Activated T-cell treated with anti-CD3 and anti-CD28 coated beads for 4 hours (primary cell): ENCODE data around the gene TCF12.

ENCODE experiments used
- DNase-seq: peaks from one replicate; pipeline ENCODE4 v3.0.0-alpha.2; 2020

The TCF12 gene

DNA sequence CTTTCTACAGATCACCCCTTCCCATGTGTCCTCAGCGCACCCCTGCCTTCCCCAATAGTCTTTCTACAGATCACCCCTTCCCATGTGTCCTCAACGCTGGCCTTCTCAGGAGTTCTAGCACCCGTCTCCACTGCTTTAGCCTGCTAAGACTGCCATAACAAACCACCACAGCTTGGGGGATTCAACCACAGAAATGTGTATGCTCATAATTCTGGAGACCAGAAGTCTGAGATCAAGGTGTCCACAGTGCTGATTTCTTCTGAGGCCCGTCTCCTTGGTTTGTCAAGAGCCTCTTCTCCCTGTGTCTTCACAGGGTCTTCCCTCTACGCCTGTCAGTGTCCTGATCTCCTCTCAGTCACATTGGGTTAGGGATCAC, 389.7 kb downstream of the TCF12 start:
- DNase-seq: no peak

DNA sequence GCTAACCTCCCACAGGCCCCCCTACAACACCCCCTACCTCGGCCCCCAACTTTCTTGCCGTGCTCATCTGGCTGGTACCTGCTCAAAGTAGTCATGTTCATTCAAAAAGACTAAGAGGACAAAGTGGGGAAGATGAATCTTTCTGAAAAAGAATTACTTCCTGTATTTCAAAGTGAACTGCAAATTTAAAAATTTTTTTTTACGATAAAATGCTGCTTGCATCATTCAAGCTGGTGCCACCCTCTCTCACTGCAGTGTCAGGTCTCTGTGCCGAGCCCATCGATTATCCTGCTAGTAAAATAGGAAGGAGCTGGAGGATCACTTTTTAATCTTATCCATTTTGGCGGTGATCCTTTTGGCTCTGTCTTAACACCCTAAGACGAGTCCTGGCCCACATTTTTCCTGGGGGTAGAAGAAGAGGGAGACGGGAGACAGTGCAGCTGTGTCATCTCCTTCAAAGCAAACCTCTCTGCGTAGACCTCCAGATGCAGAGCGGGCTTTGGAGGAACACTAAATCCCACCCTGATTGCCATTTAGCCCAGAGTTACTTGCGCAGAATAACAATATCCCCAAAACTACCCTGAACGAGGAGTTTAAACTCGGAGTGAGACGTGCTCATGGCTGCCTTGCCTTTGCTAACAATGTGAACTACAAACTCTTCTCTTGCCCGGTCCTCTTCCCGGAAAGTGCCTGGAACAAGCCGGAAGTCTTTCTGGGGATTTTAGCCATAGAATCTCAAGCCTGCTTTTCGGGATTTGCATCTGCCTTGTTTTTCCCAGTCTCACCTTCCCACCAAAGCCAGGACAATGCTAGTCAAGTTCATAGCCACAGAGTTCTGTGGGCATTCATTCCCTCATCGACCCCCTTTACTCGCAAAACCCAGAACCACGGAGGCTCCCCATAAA, 391.7 kb downstream of the TCF12 start:
- DNase-seq: no peak

DNA sequence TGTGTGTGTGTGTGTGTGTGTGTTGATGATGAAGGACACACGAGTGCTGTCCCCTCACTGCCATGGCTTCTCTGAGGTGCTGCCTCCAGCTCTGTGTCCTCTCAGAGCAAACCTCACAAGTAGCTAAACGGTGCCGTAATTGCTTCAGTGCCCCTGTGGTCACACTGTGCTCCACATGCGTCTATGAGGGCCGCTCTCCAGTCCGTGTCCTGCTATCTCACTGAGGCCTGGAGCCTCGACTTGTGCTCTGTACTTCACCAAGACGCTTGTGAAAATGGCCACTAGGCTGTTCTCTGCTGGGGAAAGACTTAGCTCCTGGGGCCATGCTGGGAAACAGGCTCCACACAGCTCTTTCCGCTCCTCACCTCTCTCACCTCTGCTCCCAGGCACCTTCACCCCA, 392.4 kb downstream of the TCF12 start:
- DNase-seq: no peak

- no peak for DNase-seq
Observed at GRCh38 chr15:57312006-57312317, 393.5 kb downstream of the TCF12 start.

DNA sequence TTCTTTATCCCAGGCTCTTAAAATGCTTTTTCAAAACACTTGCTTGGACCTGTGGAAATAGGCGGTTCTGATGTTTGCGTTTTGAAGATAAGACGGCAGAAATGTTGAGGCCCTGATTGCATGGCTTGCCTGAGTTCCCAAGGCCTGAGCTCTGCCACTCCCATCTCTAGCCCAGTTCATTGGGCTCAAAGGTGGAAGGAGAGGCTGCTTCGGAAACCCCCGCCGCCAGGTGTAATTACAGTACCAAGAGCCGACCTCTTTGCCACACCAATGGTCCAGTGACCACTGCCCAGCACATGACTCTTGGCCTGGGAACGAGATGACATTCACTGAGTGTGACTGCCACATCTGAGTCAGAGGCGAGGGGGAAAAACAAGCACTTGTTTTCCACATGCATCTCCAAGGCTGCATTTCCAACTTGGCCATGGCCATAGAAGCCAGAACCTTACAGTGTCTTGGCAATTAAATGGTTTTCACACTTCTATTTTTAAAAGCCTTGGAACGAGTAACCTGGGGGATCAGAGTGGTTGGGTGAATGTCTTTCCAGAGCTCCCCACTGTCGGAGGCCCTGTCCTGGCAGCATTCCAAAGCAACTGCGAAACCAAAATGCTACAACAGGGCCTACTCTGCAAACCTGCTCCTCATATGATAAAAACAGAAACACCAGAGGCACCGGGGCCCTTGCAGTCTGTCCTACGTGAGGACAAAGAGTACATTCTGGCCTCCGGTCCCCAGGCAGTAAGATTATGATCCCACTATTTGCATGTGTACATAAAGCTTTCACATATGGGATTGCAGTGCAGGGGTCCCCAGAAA, 394.1 kb downstream of the TCF12 start:
- no peak for DNase-seq

DNA sequence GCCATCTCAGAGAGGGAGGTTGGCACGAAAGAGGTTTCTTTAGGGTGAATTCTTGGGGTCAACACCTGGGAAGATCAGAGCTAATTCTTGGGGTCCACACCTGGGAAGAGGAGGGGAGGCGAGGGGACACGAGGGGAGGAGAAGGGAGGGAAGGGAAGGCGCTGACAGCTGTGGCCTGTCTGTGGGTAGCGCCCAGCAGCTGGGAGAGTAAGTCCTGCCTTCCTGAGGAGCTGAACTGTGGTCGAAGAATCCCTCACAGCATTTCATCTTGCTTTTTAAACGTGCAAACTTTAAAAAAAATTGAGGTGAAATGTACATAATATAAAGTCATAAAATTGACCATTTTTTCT, 394.7 kb downstream of the TCF12 start:
- DNase-seq: no peak

- DNase-seq: no peak
Observed at GRCh38 chr15:57314221-57314620, 395.8 kb downstream of the TCF12 start.

DNA sequence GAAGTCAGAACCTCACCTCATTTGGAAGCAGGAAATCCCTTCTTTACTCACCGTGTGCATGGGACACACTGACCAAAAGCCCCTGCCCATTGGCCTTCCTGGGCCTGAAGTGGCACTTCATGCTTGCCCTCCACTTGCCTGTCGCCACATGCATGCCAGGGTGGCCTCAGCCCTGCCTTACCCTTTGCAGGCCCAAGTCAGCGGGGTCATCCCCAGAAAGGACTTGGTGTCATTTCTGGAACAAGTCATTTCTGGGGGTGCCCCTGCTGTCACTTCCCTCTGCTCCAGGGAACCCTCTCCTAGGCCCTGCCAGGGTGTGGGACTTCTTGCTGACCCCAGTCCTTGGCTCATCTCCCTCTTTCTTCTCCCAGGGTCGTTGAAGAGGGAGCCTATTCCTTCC, 398.0 kb downstream of the TCF12 start:
- DNase-seq: no peak

DNA sequence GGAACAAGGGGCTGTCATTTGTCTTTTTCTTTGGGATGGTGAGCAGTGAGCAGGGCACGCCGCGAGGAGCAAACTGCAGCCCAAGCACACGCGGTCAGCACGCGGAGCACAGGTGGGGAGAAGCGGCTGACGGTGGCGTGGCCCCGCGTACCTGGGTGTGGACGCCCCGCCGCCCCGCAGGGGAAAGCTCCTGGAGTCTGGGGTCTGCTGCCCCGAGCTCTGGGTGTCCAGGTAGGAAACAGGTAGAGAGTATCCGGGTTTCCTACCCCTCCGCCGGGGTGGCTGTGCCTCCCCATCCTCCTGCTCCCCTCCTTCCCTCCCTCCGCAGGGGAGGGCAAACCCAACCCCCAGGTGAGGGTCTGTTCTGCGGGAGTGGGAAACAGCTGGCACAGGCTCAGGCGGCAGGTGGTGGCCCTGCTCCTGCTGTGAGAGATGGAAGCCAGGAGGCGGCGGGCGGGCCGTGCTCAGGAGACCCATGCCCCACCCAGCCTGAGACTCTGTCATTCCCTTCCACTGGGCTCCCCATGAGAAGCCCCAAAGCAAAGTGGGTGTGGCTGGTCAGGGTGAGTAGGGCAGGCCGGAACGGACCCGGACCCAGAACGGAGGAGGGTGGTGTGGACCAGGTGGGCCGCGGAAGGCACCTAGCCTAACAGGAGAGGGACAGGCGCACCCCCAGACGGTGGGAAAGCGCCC, 400.9 kb downstream of the TCF12 start:
- DNase-seq: no peak

GRCh38 chr15:57319919-57320560, 401.6 kb downstream of the TCF12 start:
- DNase-seq: no peak

DNA sequence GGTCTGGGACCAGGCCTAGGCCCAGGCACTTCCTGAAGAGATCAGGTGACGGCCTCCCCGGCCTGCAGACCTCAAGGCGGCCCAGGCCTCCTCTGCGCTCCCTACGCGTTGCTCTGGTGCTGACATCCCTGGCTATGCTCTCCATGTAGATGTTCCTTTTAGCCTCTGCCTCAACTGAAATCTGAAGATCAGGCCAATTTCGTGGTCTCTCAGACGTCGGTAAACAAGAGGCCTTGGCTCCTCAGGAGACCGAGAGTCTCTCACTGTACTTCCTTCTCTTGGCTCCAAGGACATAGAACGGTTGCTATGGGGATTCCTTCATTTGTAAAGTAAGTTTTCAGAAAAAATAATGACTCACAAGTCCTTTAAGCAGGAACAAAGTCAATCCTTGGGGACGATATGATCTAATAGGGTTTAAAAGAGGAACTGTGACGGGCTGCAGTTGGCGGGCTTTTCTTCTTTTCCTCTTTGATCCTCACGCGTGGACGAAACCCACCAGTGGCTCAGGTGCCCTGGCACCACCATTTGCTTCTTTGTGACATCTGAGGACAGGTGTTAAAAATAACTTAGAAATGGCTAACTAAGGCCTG, 402.3 kb downstream of the TCF12 start:
- no peak for DNase-seq

- DNase-seq: no peak
Observed at GRCh38 chr15:57321485-57321884, 403.0 kb downstream of the TCF12 start.

GRCh38 chr15:57321973-57322601, 403.6 kb downstream of the TCF12 start:
- DNase-seq: no peak

GRCh38 chr15:57322602-57323250, 404.3 kb downstream of the TCF12 start:
- no peak for DNase-seq

DNA sequence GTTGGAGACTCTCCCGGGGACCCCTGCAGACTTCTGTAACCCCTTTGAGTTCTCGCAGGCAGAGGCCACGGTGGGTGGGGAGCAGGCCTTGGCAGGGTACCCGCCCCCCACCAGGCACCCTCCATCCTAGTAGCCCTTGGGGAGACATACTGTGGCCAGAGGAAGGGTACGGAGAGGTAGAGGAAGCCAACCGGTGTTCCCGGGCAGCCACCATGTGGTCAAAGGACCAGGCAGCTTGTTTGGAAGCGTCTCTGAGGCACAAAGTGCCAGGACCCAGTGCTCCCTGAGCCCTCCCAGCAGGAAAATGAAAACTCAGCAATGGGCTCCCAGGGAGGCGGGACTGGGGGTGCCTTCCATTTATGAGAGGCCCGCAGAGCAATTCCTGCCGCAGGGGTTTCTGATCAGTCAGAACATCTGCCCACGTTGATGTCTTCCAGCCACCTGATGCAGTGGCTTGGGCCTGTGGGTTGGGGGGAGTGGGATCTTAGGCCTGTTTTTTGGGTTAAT, 404.9 kb downstream of the TCF12 start:
- DNase-seq: no peak

- DNase-seq: no peak
Observed at GRCh38 chr15:57323806-57324589, 405.6 kb downstream of the TCF12 start.

DNA sequence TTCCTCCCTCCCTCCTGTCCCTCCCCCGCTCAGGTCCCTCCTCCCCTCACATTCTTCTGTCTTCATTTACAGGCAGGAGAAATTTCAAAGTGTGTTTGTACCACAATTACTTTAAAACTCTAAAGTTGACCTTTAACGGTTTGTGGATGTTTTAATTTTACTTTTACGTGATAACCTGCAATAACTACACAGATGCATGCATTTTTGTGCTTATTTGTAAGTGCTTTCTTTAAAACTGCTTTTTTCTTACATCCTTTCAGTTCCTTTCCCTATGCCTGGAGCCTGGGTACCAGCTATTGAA, 406.1 kb downstream of the TCF12 start:
- DNase-seq: no peak

DNA sequence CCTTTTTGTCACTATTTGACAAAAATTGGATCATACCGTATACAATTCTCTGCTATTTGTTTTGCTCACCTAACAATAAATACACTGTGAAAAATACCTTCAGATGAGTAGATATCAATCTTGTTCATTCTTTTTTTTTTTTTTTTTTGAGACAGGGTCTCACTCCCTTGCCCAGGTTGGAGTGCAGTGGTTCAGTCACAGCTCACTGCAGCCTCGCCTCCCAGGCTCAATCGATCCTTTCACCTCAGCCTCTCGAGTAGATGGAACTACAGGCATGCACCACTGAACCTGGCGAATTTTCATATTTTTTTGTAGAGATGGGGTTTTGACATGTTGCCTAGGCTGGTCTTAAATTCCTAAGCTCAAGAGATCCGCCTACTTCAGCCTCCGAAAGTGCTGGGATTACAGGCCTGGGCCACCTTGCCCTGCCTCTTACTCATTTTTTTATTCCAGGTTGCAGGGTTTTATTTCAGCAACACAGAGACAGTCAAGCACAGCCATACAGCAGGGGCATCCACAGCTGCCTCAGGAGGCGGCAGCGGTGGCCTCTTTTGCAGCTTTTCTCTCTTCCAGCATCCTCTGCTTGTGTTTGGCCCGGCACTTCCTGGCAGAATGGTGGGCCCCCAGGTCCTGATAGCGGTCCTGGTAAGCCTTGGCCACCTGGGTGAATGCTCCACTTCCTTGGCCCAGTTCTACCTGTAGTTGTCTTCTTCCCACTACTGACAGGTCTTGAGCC, 406.7 kb downstream of the TCF12 start:
- no peak for DNase-seq

DNA sequence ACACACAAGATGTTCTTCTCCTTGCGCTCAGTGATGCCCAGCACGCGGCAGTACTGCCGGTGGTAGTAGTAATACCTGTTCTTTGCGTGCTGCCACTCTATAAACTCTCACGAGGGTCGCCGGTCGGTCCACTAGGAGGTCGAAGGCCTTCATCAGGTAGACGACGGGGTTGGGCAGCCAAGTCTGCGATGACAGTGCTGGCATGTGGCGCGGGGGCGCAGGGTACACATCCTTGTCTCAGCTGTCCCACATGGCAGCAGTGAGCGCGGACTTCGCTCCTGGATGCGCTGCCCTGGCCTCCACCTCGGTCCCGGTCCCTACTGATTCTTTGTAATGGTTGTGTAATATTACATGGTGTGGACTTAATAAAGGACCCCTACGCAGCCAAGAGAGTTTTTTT, 407.8 kb downstream of the TCF12 start:
- no peak for DNase-seq

DNA sequence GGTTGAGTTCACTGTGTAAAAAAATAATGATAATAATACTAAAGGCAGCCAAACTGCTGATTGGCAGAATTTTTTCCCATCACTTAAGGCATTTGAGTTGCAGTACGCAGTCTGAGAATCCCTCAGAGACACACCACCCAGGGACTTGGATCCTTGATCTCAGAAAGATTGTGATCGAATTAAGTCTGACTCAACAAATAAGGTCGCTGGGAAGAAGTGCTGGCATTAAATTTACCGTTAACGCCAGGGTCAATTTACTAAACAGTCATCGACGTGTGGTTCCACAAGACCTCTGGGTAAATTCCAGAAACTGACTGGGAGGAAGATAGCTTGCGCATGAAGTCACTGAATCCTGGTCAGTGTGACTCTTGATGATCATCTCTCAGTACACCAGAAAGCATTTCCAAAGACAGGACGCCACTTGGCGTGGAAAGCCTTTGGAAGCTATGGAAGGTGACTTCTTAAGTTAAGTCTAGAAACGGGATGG, 409.6 kb downstream of the TCF12 start:
- no peak for DNase-seq
